Choroid plexus epithelial cell (primary cell): ENCODE data around the gene ZNF28.
A peak's percentile ranks its signal among the peaks of the same experiment; 100 is the strongest.
"Not testable (repeated sequence)": the region's sequence is repeated elsewhere in the genome, so short reads cannot be mapped to it uniquely, and the experiment has no call there.

Source experiments
- DNase-seq: peaks from one replicate; pipeline ENCODE4 v3.0.0-alpha.2; 2010; ENCODE audit warnings: low read depth
- H3K4me3 ChIP-seq: 2 replicates; pipeline ENCODE4 v1.5.1; 2011; ENCODE audit warnings: low read depth, mild to moderate bottlenecking, control low read depth, low read length, moderate library complexity
- TF ChIP-seq, protein P1 (sequence below): conservative IDR thresholded peaks from 2 replicates; pipeline ENCODE4 v1.5.1; 2011; ENCODE audit warnings: low read depth, mild to moderate bottlenecking, control low read depth, inconsistent platforms, low read length, moderate library complexity

ZNF28 gene

DNA sequence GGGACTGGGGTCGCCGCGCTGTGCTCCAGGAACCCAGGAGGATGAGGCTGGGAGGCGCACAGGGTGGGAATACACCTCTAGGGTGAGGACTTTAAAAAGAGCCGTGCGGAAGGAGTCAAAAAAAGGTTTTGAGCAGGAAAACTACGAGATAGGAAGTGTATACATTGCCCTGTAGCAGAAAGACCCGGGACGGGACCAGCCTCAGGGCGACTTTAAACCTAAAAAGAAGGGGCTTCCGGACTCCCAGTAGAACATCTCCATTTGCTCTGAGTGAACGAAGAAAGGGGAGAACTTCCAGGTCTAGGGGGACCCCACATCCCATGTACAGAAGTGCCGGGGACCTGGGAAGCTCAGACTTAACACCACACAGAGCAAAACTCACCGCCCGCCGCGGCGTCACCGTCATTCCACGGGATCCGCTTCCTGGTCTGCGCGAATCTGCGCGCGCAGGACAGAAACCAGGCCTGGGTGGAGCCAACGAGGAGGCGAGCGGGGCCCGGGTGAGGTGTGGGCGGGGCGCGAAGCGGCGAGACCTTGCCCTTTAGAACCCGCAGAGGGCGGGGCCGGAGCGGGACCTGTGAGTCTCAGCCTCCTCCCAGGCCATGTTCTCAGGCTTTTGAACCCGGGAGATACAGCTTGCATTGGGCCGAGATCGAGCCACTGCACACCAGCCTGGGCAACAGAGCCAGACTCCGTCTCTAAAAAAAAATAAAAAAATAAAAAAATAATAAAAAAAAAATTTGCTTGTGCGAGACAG lies at the start of gene ZNF28:
Gene ZNF28 (minus strand): TSS at position 430 of the 757 bp plus-strand sequence. CDS start 3,675 bp downstream, outside the sequence.
- H3K4me3 ChIP-seq: peak within 1 kb of the TSS; percentile 57
- DNase-seq: peak; percentile 56

DNA sequence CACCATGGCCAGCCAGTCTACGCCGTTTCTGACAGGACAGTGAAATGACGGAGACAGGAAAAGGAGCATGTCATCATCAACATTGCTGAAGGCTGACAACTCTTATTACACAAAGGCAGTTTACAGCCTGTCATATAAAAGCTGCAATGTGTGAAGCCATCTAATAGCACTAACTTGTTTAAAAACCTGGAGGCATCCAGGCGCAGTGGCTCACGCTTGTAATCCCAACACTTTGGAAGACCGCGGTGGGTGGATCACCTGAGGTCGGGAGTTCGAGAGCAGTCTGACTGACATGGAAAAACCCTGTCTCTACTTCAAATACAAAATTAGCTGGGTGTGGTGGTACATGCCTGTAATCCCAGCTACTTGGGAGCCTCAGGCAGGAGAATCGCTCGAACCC lies 46.6 kb upstream of the ZNF28 start:
- H3K4me3 ChIP-seq, DNase-seq: not testable (repeated sequence)

DNA sequence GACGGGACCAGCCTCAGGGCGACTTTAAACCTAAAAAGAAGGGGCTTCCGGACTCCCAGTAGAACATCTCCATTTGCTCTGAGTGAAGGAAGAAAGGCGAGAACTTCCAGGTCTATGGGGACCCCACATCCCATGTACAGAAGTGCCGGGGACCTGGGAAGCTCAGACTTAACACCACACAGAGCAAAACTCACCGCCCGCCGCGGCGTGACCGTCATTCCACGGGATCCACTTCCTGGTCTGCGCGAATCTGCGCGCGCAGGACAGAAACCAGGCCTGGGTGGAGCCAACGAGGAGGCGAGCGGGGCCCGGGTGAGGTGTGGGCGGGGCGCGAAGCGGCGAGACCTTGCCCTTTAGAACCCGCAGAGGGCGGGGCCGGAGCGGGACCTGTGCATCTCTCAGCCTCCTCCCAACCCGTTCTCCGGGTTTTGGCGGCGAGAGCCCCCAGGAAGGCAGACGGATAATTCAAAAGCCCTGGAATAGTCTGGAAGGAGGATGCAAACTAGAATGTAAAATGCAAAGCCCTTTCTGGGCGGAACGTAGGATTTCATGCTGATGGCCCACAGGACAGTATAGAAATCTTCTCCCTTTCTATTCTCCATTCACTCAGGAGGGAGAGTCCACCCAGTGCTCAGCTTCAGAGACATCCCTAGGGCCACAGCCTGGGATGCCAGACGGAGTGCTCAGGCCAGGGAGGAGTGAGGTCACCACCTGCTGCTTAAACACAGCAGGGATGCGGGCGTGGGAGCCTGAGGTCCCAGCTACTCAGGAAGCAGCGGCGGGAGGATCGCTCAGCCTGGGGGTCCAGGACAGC lies 36.2 kb upstream of the ZNF28 start, which contains the start of gene ZNF468:
Gene ZNF468 (minus strand): TSS at position 242 of the 814 bp plus-strand sequence. CDS start 3,347 bp downstream, outside the sequence.
- peak; percentile 70 for DNase-seq
- peak within 1 kb of the TSS; percentile 65 for H3K4me3 ChIP-seq

DNA sequence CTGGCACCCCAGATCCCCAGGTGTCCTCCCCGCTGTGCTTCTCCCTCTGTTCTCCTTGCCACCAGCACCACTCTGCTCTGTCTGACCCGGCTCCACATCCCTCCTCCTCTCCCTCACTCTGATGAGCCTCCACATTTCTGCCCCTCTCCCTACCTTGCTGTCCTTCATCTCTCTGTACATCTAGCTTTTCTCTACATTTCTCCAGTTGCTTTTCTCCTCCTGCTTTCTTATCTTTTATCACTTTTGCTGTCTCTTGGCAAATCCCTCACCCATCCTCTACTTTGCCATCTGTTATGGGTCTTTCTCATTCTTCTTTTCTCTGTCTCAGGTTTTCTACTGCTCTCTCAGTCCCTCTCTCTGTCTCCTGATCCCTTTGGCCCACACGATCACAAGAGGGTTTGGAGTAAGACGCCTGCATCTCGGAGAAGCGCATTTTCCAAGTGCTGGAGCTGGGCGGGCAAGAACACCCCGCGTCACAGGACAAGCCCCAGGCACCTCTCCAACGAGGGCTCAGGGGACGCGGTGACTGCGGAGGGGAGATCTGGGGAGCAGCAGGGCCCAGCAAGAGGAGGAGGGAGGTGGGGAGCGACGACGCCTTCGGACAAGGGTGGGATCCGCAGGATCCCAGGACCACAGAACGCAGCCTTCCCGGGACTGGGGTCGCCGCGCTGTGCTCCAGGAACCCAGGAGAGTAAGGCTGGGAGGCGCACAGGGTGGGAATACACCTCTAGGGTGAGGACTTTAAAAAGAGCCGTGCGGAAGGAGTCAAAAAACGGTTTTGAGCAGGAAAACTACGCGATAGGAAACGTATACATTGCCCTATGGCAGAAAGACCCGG lies 35.3 kb upstream of the ZNF28 start:
- peak overlapping the region; percentile 65 for H3K4me3 ChIP-seq
- DNase-seq: peak; percentile 39

DNA sequence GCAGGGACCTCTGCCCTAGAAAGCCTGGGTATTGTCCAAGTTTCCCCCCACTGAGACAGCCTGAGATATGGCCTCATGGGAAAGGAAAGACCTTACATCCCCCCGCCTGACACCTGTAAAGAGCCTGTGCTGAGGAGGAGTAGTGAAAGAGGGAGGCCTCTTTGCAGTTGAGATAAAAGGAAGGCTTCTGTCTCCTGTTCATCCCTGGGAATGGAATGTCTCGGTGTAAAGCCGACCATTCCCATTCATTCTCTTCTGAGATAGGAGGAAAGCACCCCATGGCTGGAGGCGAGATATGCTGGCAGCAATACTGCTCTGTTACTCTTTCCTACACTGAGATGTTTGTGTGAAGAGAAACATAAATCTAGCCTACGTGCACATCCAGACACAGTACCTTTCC lies 25.9 kb upstream of the ZNF28 start:
- H3K4me3 ChIP-seq, DNase-seq: not testable (repeated sequence)

DNA sequence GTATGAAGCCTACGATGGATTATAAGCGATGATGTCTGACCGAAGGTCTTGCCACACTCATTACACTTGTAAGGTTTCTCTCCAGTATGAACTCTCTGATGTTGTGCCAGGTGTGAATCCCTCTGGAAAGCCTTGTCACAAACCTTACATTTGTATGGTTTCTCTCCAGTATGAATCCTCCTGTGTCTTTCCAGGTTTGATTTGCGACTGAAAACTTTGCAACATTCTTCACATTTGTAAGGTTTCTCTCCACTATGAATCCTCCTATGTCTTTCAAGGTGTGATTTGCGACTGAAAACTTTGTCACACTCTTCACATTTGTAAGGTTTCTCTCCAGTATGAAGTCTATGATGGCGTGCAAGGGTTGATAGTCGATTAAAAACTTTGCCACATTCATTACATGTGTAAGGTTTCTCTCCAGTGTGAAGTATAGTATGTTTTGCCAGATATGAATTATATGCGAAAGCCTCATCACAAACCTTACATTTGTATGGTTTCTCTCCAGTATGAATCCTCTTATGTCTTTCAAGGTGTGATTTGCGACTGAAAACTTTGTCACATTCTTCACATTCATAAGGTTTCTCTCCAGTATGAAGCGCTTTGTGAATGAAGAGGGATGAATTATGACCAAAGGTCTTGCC lies 19.5 kb upstream of the ZNF28 start:
- DNase-seq, H3K4me3 ChIP-seq: not testable (repeated sequence)

DNA sequence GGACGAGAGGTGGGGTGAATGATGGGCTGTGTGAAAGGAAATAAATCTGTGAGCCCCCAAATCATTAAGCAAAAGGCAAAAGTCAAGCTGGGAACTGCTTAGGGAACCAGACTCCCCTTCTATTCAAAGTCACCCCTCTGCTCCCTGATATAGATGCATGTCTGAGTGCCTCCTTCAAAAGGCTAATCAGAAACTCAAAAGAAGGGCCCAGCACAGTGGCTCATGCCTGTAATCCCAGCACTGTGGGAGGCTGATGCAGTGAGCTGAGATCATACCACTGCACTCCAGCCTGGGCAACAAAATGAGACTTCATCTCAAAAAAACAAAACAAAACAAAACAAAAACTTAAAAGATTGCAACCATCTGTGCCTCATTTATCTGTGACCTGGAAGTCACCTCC lies 12.9 kb upstream of the ZNF28 start:
- DNase-seq: not testable (repeated sequence)

DNA sequence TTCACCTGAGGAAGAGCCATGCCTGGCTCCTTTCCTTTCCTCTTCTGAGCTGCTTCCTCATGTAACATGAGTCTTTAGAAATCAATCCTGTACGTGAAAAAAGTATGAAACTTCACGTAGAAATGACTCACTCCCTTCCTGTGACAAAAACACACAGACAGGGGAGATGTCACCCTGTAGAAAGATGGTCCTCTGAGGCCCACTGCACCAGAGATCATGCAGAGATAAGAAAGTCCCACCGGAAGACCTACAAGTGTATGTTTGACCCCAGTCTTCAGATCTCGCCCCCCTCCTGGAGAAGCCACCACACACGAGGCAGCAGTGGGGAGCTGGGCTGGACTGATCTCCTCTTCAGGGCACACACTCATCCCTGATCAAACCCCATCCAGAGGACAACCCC lies 12.1 kb upstream of the ZNF28 start:
- H3K4me3 ChIP-seq, DNase-seq: not testable (repeated sequence)

More for the DNA sequence above, 12.9 kb upstream of the ZNF28 start:
- not testable (repeated sequence) for H3K4me3 ChIP-seq

DNA sequence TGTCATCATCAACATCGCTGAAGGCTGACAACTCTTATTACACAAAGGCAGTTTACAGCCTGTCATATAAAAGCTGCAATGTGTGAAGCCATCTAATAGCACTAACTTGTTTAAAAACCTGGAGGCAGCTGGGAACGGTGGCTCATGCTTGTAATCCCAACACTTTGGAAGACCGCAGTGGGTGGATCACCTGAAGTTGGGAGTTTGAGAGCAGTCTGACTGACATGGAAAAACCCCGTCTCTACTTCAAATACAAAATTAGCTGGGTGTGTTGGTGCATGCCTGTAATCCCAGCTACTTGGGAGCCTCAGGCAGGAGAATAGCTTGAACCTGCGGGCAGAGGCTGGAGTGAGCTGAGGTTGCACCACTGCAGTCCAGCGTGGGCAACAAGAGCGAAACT lies 8.4 kb upstream of the ZNF28 start:
- not testable (repeated sequence) for DNase-seq, H3K4me3 ChIP-seq

DNA sequence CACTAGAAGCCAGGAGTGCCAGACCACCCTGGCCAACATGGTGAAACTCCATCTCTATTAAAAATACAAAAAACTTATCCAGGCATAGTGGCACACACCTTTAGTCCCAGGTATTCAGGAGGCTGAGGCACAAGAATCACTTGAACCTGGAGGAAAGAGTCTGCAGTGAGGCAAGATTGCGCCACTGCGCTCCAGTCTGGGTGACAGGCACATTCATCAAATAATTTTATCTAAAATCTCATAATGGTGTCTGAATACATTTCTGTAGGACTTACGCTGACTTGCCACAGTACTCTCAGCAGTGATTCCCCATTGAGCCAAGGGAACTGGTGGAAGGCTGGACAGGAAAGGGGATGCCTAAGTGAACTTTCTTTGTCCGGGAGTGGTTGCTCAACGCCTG lies 4.3 kb upstream of the ZNF28 start:
- no peak for DNase-seq
- TF ChIP-seq, protein P1, sequence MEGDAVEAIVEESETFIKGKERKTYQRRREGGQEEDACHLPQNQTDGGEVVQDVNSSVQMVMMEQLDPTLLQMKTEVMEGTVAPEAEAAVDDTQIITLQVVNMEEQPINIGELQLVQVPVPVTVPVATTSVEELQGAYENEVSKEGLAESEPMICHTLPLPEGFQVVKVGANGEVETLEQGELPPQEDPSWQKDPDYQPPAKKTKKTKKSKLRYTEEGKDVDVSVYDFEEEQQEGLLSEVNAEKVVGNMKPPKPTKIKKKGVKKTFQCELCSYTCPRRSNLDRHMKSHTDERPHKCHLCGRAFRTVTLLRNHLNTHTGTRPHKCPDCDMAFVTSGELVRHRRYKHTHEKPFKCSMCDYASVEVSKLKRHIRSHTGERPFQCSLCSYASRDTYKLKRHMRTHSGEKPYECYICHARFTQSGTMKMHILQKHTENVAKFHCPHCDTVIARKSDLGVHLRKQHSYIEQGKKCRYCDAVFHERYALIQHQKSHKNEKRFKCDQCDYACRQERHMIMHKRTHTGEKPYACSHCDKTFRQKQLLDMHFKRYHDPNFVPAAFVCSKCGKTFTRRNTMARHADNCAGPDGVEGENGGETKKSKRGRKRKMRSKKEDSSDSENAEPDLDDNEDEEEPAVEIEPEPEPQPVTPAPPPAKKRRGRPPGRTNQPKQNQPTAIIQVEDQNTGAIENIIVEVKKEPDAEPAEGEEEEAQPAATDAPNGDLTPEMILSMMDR: no peak

DNA sequence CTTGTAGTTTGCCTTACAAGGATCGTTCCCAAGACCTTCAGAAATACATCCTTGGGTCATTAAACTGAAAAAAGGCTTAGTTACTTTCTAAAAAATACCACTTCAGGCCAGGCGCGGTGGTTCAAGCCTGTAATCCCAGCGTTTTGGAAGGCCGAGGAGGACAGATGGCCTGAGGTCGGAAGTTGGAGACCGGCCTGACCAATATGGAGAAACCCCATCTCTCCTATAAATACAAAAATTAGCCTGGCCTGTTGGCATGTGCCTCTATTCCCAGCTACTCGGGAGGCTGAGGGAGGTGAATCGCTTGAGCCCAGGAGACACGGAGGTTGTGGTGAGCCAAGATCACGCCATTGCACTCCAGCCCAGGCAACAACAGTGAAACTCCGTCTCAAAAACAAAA lies 2.2 kb upstream of the ZNF28 start:
- TF ChIP-seq, protein P1: no peak
- DNase-seq: no peak
- H3K4me3 ChIP-seq: no peak overlapping the region

More for the DNA sequence above, 4.3 kb upstream of the ZNF28 start:
- H3K4me3 ChIP-seq: no peak overlapping the region

DNA sequence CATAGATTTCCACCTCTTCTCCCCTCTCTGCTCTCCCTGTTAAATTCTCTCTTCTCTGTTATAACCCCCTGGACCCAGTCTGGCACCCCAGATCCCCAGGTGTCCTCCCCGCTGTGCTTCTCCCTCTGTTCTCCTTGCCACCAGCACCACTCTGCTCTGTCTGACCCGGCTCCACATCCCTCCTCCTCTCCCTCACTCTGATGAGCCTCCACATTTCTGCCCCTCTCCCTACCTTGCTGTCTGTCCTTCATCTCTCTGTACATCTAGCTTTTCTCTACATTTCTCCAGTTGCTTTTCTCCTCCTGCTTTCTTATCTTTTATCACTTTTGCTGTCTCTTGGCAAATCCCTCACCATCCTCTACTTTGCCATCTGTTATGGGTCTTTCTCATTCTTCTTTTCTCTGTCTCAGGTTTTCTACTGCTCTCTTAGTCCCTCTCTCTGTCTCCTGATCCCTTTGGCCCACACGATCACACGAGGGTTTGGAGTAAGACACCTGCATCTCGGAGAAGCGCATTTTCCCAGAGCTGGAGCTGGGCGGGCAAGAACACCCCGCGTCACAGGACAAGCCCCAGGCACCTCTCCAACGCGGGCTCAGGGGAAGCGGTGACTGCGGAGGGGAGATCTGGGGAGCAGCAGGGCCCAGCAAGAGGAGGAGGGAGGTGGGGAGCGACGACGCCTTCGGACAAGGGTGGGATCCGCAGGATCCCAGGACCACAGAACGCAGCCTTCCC lies 795 bp downstream of the ZNF28 start:
- H3K4me3 ChIP-seq: peak overlapping the region; percentile 57
- DNase-seq: peak; percentile 41
